Hepatocyte (in vitro differentiated cells): ENCODE measurements around the gene NBAS. TPM values are rescaled to one million over a fixed set of nuclear protein-coding genes. Genes with fewer than 3 reads are reported as not detected.

Source experiments
- DNase-seq: peaks from one replicate; pipeline ENCODE4 v3.0.0-alpha.2; 2016; ENCODE audit warnings: low spot score
- H2AFZ ChIP-seq: fragments of 200-600 bp; sonication (generic); 2 replicates; pipeline ENCODE4 v1.6.0; 2016; ENCODE audit warnings: antibody characterized with exemption, mild to moderate bottlenecking
- H3K27ac ChIP-seq: fragments of 200-600 bp; sonication (generic); 2 replicates; pipeline ENCODE4 v1.5.1; 2016; ENCODE audit warnings: mild to moderate bottlenecking
- H3K27me3 ChIP-seq: fragments of 200-600 bp; sonication (generic); 2 replicates; pipeline ENCODE4 v1.6.1; 2016
- H3K36me3 ChIP-seq: fragments of 200-600 bp; sonication (generic); replicated peaks from 2 replicates; pipeline ENCODE4 v1.5.1; 2016; ENCODE audit warnings: low read depth; ENCODE audit not compliant: insufficient read depth
- H3K4me1 ChIP-seq: fragments of 200-600 bp; sonication (generic); 2 replicates; pipeline ENCODE4 v1.5.1; 2016; ENCODE audit warnings: mild to moderate bottlenecking, moderate library complexity; ENCODE audit not compliant: insufficient read depth
- H3K4me2 ChIP-seq: fragments of 200-600 bp; sonication (generic); 2 replicates; pipeline ENCODE4 v1.6.0; 2016
- H3K4me3 ChIP-seq: fragments of 200-600 bp; sonication (generic); 2 replicates; pipeline ENCODE4 v1.5.1; 2016; ENCODE audit warnings: mild to moderate bottlenecking
- H3K79me2 ChIP-seq: fragments of 200-600 bp; sonication (generic); 2 replicates; pipeline ENCODE4 v1.6.0; 2017; ENCODE audit warnings: mild to moderate bottlenecking
- H3K9me2 ChIP-seq: fragments of 200-600 bp; sonication (generic); replicated peaks from 2 replicates; pipeline ENCODE4 v1.6.0; 2017; ENCODE audit warnings: mild to moderate bottlenecking; ENCODE audit not compliant: insufficient read depth
- H3K9me3 ChIP-seq: fragments of 200-600 bp; sonication (generic); 2 replicates; pipeline ENCODE4 v1.5.1; 2016; ENCODE audit warnings: low read depth, mild to moderate bottlenecking
- H4K20me1 ChIP-seq: fragments of 200-600 bp; sonication (generic); 2 replicates; pipeline ENCODE4 v1.6.0; 2016; ENCODE audit warnings: mild to moderate bottlenecking; ENCODE audit not compliant: insufficient read depth, poor library complexity, severe bottlenecking
- EZH2 ChIP-seq: fragments of 200-600 bp; sonication (generic); IDR thresholded peaks from 2 replicates; pipeline ENCODE4 v1.6.1; 2016; ENCODE audit warnings: antibody characterized with exemption, mild to moderate bottlenecking, borderline replicate concordance
- EZH2phosphoT487 ChIP-seq: fragments of 200-600 bp; sonication (generic); IDR thresholded peaks from one replicate; pipeline ENCODE4 v1.6.1; 2018; ENCODE audit warnings: antibody characterized with exemption, mild to moderate bottlenecking, low read depth, moderate library complexity; ENCODE audit not compliant: unreplicated experiment, severe bottlenecking
- WGBS: methylation state at CpG from one replicate; pipeline ENCODE4 v1.1.6; 2016; ENCODE audit warnings: low lambda C conversion rate; ENCODE audit errors: missing lambda C conversion rate; 5-methylcytosine and 5-hydroxymethylcytosine counted together
- polyA plus RNA-seq: library from polyadenylated mRNA; unstranded; fragments of >200 nt; fragmentation: Nextera tagmentation; extraction: Ambion mirVana; gene quantifications from 2 replicates; pipeline ENCODE4 v1.2.1, GENCODE V29; 2016
- total RNA-seq: library from RNA; depleted of rRNA; stranded (reverse); fragments of >200 nt; gene quantifications from 2 replicates; pipeline ENCODE4 v1.2.3, GENCODE V29; 2014
- TF ChIP-seq, protein P1 (sequence below): fragments of 200-600 bp; sonication (generic); IDR thresholded peaks from 2 replicates; pipeline ENCODE4 v1.5.1; 2016; ENCODE audit warnings: antibody characterized with exemption, mild to moderate bottlenecking; ENCODE audit not compliant: poor library complexity

NBAS gene
- total and polyA plus RNA-seq, 2 experiments from 2014 or later: 20.8 to 47.2 TPM

DNA sequence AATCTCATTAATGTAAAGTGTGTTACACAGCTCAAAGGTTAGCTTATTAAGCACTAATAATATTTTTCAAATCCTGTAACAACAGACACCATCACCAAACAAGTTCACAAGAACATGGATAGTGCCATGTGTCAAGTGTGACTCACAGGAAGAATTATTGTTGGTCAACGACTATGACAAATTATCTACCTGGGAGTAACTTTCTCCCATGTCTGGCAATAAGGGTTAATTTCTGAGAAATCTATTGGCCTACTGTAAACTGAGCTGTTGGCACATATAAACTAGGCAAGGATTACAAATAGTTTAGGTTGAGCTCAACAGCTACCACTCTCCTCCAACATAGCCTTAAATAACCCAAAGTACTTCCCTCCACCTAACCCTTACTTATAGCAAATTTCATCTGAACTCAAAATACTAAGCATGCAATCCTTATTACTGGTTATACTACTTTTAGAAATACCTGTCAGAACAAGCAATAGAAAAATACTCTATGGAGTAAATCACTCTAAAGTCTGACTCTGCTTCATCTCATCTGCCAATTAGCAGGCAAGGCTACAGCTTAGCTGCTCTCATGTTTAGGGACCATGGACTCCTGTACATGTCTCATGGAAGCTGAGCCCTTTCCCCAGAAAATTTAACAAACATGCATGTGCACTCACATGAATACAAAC lies 223.0 kb downstream of the NBAS start:
- no peaks in the 10 kb centered on the region for H3K79me2 ChIP-seq
- H4K20me1 ChIP-seq: no peaks in the 10 kb centered on the region
- TF ChIP-seq EZH2 (no peak), EZH2phosphoT487 (no peak)
- TF ChIP-seq, protein P1, sequence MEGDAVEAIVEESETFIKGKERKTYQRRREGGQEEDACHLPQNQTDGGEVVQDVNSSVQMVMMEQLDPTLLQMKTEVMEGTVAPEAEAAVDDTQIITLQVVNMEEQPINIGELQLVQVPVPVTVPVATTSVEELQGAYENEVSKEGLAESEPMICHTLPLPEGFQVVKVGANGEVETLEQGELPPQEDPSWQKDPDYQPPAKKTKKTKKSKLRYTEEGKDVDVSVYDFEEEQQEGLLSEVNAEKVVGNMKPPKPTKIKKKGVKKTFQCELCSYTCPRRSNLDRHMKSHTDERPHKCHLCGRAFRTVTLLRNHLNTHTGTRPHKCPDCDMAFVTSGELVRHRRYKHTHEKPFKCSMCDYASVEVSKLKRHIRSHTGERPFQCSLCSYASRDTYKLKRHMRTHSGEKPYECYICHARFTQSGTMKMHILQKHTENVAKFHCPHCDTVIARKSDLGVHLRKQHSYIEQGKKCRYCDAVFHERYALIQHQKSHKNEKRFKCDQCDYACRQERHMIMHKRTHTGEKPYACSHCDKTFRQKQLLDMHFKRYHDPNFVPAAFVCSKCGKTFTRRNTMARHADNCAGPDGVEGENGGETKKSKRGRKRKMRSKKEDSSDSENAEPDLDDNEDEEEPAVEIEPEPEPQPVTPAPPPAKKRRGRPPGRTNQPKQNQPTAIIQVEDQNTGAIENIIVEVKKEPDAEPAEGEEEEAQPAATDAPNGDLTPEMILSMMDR: no peak
- no peak overlapping the region for H2AFZ ChIP-seq
- no peaks in the 10 kb centered on the region for H3K4me1 ChIP-seq
- H3K9me2 ChIP-seq: no peaks in the 10 kb centered on the region
- no peak overlapping the region for H3K27ac ChIP-seq
- DNase-seq: no peak
- no peak overlapping the region for H3K4me3 ChIP-seq
- 64% methylated on average over 1 of the region's 1 CpG for WGBS
- H3K4me2 ChIP-seq: no peak overlapping the region
- H3K36me3 ChIP-seq: no peaks in the 10 kb centered on the region
- H3K27me3 ChIP-seq: no peaks in the 10 kb centered on the region
- H3K9me3 ChIP-seq: no peaks in the 10 kb centered on the region

DNA sequence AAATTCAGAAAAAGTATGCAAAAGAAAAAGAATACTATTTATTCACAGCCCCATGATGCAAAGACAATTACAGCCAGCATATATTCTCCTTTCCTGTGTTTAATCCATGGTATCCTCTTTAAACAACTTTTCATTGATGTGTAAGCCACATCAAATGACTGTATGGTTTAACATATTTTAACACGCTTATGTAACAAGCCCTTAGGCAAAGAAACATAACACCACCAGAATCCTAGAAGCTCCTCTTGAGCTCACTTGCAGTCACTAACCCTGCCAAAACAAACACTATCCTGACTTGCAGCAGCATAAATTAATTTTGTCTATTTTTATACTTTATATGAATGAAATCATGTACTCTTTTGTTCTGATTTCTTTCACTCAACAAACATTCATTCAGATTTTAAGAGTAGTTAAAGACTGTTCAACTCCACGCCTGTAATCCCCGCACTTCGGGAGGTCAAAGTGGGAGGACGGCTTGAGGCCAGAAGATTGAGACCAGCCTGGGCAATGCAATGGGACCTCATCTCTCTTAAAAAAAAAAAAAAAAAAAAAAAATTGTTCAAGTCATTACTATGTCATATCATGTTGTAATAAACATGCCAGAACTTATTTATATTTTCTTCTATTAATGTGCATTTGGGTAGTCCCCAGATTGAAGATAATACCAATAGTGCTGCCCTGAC lies 226.3 kb downstream of the NBAS start:
- Histone ChIP-seq H3K4me2 (no peak overlapping the region), H3K27me3 (no peaks in the 10 kb centered on the region), H3K9me2 (no peaks in the 10 kb centered on the region), H3K4me3 (no peak overlapping the region), H3K4me1 (no peaks in the 10 kb centered on the region), H2AFZ (no peak overlapping the region), H3K9me3 (no peaks in the 10 kb centered on the region), H3K79me2 (no peaks in the 10 kb centered on the region), H3K36me3 (no peaks in the 10 kb centered on the region), H3K27ac (no peak overlapping the region), H4K20me1 (no peaks in the 10 kb centered on the region)
- WGBS: 94% methylated on average over 5 of the region's 5 CpGs
- TF ChIP-seq EZH2 (no peak), EZH2phosphoT487 (no peak)
- TF ChIP-seq, protein P1: no peak
- no peak for DNase-seq

DNA sequence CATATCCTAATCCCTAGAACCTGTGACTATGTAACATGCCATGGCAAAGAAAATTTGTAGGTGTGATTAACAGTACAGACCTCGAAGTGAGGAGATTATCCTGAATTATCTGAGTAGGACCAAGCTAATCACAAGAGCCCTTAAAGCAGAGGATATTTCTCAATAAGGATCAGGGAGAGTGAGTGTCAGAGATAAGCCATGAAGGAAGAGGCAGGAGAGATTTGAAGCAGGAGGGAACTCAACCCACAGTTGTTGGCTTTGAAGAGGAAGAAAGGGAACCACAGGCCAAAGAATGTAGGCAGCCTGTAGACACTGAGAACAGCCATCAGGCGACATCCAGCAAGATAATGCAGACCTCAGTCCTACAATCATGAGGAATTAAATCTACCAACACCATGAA lies 229.3 kb downstream of the NBAS start:
- Histone ChIP-seq H3K4me3 (no peak overlapping the region), H3K79me2 (no peaks in the 10 kb centered on the region), H3K4me2 (no peak overlapping the region), H3K9me3 (no peaks in the 10 kb centered on the region), H3K27me3 (no peaks in the 10 kb centered on the region), H3K9me2 (no peaks in the 10 kb centered on the region), H3K27ac (no peak overlapping the region), H2AFZ (no peak overlapping the region), H3K4me1 (no peaks in the 10 kb centered on the region), H3K36me3 (no peaks in the 10 kb centered on the region), H4K20me1 (no peaks in the 10 kb centered on the region)
- TF ChIP-seq, protein P1: no peak
- no peak for TF ChIP-seq EZH2phosphoT487
- TF ChIP-seq EZH2: no peak
- 56% methylated on average over 2 of the region's 2 CpGs for WGBS
- no peak for DNase-seq
